Smooth muscle cell (in vitro differentiated cells): Measurements from ENCODE around the gene RRM2. TPM values are rescaled to one million over a fixed set of nuclear protein-coding genes. Genes with fewer than 3 reads are reported as not detected.
"Not testable (repeated sequence)": the region's sequence is repeated elsewhere in the genome, so short reads cannot be mapped to it uniquely, and the experiment has no call there.

Source experiments
- DNase-seq: peaks from one replicate; lab custom pipeline; 2025; ENCODE audit not compliant: unreplicated experiment; lab: John Stamatoyannopoulos, UW
- H2AFZ ChIP-seq: fragments of 200-600 bp; sonication (generic); 2 replicates; pipeline ENCODE4 v1.6.0; 2016; ENCODE audit warnings: antibody characterized with exemption, low read depth, mild to moderate bottlenecking
- H3F3A ChIP-seq: fragments of 200-600 bp; sonication (generic); 2 replicates; pipeline ENCODE4 v1.6.0; 2017; ENCODE audit warnings: antibody characterized with exemption, low read depth
- H3K27ac ChIP-seq: fragments of 200-600 bp; sonication (generic); 2 replicates; pipeline ENCODE4 v1.5.1; 2016; ENCODE audit warnings: low read depth, mild to moderate bottlenecking
- H3K27me3 ChIP-seq: fragments of 200-600 bp; sonication (generic); 2 replicates; pipeline ENCODE4 v1.6.1; 2016; ENCODE audit warnings: low read depth, mild to moderate bottlenecking
- H3K36me3 ChIP-seq: fragments of 200-600 bp; sonication (generic); 2 replicates; pipeline ENCODE4 v1.5.1; 2016; ENCODE audit warnings: low read depth
- H3K4me1 ChIP-seq: fragments of 200-600 bp; sonication (generic); 2 replicates; pipeline ENCODE4 v1.5.1; 2016; ENCODE audit warnings: low read depth
- H3K4me2 ChIP-seq: fragments of 200-600 bp; sonication (generic); 2 replicates; pipeline ENCODE4 v1.6.0; 2016; ENCODE audit warnings: mild to moderate bottlenecking
- H3K4me3 ChIP-seq: fragments of 200-600 bp; sonication (generic); 2 replicates; pipeline ENCODE4 v1.5.1; 2016; ENCODE audit warnings: mild to moderate bottlenecking
- H3K79me2 ChIP-seq: fragments of 200-600 bp; sonication (generic); 2 replicates; pipeline ENCODE4 v1.6.0; 2016; ENCODE audit warnings: low read depth, mild to moderate bottlenecking
- H3K9ac ChIP-seq: fragments of 200-600 bp; sonication (generic); 2 replicates; pipeline ENCODE4 v1.6.0; 2016; ENCODE audit warnings: low read depth
- H3K9me3 ChIP-seq: fragments of 200-600 bp; sonication (generic); replicated peaks from 2 replicates; pipeline ENCODE4 v1.5.1; 2016; ENCODE audit warnings: low read depth
- H4K20me1 ChIP-seq: fragments of 200-600 bp; sonication (generic); 2 replicates; pipeline ENCODE4 v1.6.0; 2016; ENCODE audit warnings: low read depth
- CTCF ChIP-seq: fragments of 200-600 bp; sonication (generic); IDR thresholded peaks from 2 replicates; pipeline ENCODE4 v1.5.1; 2017; ENCODE audit warnings: borderline replicate concordance, mild to moderate bottlenecking, antibody characterized with exemption; ENCODE audit not compliant: insufficient read depth, poor library complexity, severe bottlenecking
- WGBS: methylation state at CpG from one replicate; pipeline ENCODE4 v1.1.7; 2016; ENCODE audit warnings: low lambda C conversion rate; 5-methylcytosine and 5-hydroxymethylcytosine counted together
- polyA plus RNA-seq: library from polyadenylated mRNA; unstranded; fragments of >200 nt; fragmentation: Nextera tagmentation; extraction: Ambion mirVana; gene quantifications from 2 replicates; pipeline ENCODE4 v1.2.1, GENCODE V29; 2016
- total RNA-seq: library from RNA; depleted of rRNA; stranded (reverse); fragments of >200 nt; gene quantifications from 2 replicates; pipeline ENCODE4 v1.2.3, GENCODE V29; 2014

RRM2 gene
- total and polyA plus RNA-seq, 2 experiments from 2014 or later, result 22.7 to 102 TPM

DNA sequence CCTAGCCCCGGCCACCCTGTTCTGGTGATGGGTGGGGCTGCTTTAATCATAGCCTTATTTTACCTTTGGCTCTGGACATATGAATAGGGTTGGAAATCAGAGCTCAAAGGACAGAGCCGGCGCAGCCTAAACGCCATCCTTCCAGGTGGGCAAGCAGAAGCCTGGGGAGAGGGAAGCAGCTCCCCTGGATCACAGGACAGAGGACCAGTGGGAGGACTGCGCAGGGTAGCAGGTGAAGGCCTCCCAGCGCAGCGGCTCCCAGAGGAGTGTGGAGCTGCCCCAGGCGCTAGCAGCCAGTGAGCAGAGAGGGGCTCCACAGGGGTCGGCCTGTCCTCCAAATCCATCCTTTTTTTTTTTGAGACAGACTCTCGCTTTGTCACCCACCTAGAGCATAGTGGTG is 25.9 kb upstream of the RRM2 start:
- Histone ChIP-seq H3K36me3 (no peaks in the 10 kb centered on the region), H3F3A (no peaks in the 10 kb centered on the region), H3K27ac (no peak overlapping the region), H2AFZ (no peak overlapping the region), H3K4me1 (peaks cover 9% of the 10 kb centered on the region), H3K9me3 (no peaks in the 10 kb centered on the region), H3K4me3 (no peak overlapping the region), H3K9ac (no peak overlapping the region), H3K4me2 (no peak overlapping the region), H3K27me3 (no peaks in the 10 kb centered on the region), H3K79me2 (no peaks in the 10 kb centered on the region), H4K20me1 (no peaks in the 10 kb centered on the region)
- DNase-seq, result no peak
- no peak for TF ChIP-seq CTCF
- WGBS, result 94% methylated on average over 10 of the region's 10 CpGs

DNA sequence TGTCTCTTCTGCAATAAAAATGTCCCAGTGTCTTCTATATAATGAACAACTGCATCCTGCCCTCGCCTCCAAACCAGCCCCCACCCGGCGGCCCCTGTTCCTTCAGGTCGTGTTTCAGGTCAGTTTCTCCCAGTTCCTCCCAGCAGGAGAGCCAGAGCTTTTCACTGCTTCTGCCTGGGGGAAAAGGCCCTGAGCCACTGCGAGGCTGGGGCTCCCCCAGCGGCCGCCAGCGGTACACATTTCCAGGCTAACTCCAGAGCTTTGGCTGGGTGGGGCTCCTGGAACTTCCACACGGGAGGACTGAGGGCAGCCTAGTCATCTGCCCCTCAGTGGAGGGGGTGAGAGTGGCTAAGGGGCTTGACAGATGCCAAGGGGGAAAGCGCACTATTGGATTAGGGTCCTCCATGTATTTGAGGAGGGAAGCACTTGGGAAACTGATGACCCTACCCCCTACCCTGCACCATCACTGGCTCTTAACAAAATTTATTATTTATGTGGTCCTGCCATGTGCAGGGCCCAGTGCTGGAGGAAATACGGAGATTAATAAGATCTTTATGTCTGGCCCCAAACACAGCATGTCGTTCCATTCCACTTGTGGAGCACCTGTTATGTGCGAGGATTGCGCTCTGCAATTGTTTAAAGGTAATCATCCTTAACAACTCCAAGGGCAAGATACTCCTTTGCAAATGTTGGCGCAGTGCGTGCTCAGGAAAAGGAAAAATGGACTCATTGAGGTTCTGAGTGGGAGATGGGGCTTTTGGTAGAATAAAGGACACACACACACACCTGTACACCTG is 25.0 kb upstream of the RRM2 start:
- H2AFZ ChIP-seq, result no peak overlapping the region
- peak; percentile 83 for TF ChIP-seq CTCF
- peak; percentile 22 for DNase-seq

DNA sequence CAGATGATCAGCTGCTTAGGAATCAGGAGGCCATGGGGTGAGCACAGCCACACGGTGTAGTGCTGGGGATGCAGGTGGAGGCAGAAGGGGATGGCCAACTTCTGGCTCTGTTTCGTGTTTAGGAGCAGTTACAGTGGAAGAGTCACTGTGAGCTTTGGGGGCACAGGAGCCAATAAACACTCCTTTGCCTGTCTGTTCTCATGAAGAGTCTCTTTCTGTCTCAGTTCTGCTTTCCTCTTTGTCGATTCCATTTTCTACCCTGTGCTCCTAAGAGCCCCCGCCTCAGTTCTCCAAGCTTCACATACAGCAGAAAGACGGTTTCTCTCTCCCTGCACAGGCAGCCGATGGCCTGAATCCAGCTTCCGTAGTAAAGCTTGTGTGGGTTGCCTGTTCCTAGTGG is 21.0 kb upstream of the RRM2 start:
- no peak overlapping the region for H2AFZ ChIP-seq
- WGBS, result 83% methylated on average over 7 of the region's 7 CpGs
- no peak for TF ChIP-seq CTCF

More for the DNA sequence above, 25.0 kb upstream of the RRM2 start:
- no peaks in the 10 kb centered on the region for H3K9me3 ChIP-seq
- peaks cover 9% of the 10 kb centered on the region for H3K4me1 ChIP-seq
- no peaks in the 10 kb centered on the region for H3K79me2 ChIP-seq
- H4K20me1 ChIP-seq, result no peaks in the 10 kb centered on the region
- no peaks in the 10 kb centered on the region for H3F3A ChIP-seq
- no peak overlapping the region for H3K9ac ChIP-seq
- no peak overlapping the region for H3K4me3 ChIP-seq
- H3K4me2 ChIP-seq, result no peak overlapping the region
- no peaks in the 10 kb centered on the region for H3K36me3 ChIP-seq
- H3K27me3 ChIP-seq, result no peaks in the 10 kb centered on the region
- 33% methylated on average over 16 of the region's 16 CpGs for WGBS
- H3K27ac ChIP-seq, result no peak overlapping the region

DNA sequence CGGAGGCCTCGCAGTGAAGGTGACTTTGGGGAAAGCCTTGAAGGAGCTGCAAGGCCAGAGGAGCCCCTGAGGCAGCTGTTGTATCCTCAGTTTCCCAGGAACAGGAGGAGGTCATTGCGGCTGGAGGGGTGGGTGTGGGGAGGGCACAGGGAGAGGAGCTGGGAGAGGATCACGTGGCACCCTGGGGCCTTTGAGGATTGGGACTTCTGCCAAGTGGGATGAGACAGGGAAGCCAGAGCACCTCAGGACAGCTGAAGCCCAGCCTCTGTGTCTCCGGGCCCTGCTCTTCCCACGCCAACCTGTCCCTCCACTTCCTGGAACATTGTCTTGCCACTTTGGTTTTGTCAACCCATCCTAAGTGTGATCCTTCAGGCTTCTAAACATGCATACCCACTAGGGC is 19.4 kb upstream of the RRM2 start:
- Histone ChIP-seq H3K27me3 (no peaks in the 10 kb centered on the region), H3K27ac (no peak overlapping the region), H3F3A (no peaks in the 10 kb centered on the region), H3K4me1 (no peaks in the 10 kb centered on the region), H3K9ac (no peak overlapping the region), H3K9me3 (no peaks in the 10 kb centered on the region), H2AFZ (no peak overlapping the region), H3K79me2 (no peaks in the 10 kb centered on the region), H4K20me1 (no peaks in the 10 kb centered on the region), H3K4me2 (no peak overlapping the region), H3K4me3 (no peak overlapping the region), H3K36me3 (no peaks in the 10 kb centered on the region)
- TF ChIP-seq CTCF, result no peak
- 90% methylated on average over 6 of the region's 6 CpGs for WGBS
- DNase-seq, result no peak

More for the DNA sequence above, 21.0 kb upstream of the RRM2 start:
- Histone ChIP-seq H3K27ac (no peak overlapping the region), H3F3A (no peaks in the 10 kb centered on the region), H3K4me3 (no peak overlapping the region), H4K20me1 (no peaks in the 10 kb centered on the region), H3K4me2 (no peak overlapping the region), H3K27me3 (no peaks in the 10 kb centered on the region), H3K9me3 (no peaks in the 10 kb centered on the region), H3K4me1 (no peaks in the 10 kb centered on the region), H3K79me2 (no peaks in the 10 kb centered on the region), H3K36me3 (no peaks in the 10 kb centered on the region), H3K9ac (no peak overlapping the region)
- no peak for DNase-seq

DNA sequence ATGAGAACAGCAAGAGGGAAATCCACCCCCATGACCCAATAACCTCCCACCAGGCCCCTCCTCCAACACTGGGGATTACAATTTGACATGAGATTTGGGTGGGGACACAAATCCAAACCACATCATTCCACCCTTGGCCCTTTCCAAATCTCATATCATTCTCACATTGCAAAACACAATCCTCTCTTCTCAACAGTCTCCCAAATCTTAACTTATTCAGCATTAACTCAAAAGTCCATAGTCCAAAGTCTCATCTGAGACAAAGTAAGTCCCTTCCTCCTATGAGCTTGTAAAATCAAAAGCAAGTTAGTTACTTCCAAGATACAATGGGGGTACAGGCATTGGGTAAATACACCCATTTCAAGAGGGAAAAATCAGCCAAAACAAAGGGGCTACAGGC is 17.6 kb upstream of the RRM2 start:
- H3K9me3 ChIP-seq, H3K36me3 ChIP-seq, H3F3A ChIP-seq, H3K27ac ChIP-seq, DNase-seq, H4K20me1 ChIP-seq, H3K9ac ChIP-seq, H3K4me3 ChIP-seq, H3K79me2 ChIP-seq, H3K27me3 ChIP-seq, H3K4me2 ChIP-seq, H2AFZ ChIP-seq, H3K4me1 ChIP-seq: not testable (repeated sequence)
